Left colon (tissue), 2 donors: ENCODE measurements around the gene BLTP3B. TPM values are rescaled to one million over a fixed set of nuclear protein-coding genes. Genes with fewer than 3 reads are reported as not detected.

Source experiments
- ATAC-seq: fragments of 200-7000 bp; cut with Tn5 transposase; one replicate; pipeline ENCODE4 v1.9.1; 2020; ENCODE audit warnings: mild to moderate bottlenecking, moderate library complexity
- DNase-seq, 2 donors: peaks; one replicate each; pipeline ENCODE4 v3.0.0-alpha.2; 2020
- intact Hi-C, 2 donors: fragments of 100-400 bp; cut with DNase I in 1 of 2; cut with micrococcal nuclease in 1 of 2; formaldehyde crosslinking; loops; one replicate each; pipeline versions ENCODE4 v1.11.2 to v1.14.0; 2022; cut with DNase I, micrococcal nuclease
- microRNA-seq, 2 donors: library from miRNA; unstranded; fragments of <30 nt; microRNA quantifications; one replicate each; pipeline versions ENCODE4 v1.1.0 to v1.2.0, GENCODE V29; 2020
- total RNA-seq, 2 donors: library from RNA; stranded (reverse); fragmentation: NEBNext Ultra II Directional; extraction: Animal tissue kit (Norgen Biotek cat#: 25700); gene quantifications; one replicate each; pipeline ENCODE4 v1.2.1, GENCODE V29; 2021
- donor health status: DM: no; HTN: no; CAD: no.
- donor health status: DM: yes; HTN: yes; CAD: no.

The BLTP3B gene
- total RNA-seq, 2 donors from 2014 or later, result 24.1 to 24.7 TPM

DNA sequence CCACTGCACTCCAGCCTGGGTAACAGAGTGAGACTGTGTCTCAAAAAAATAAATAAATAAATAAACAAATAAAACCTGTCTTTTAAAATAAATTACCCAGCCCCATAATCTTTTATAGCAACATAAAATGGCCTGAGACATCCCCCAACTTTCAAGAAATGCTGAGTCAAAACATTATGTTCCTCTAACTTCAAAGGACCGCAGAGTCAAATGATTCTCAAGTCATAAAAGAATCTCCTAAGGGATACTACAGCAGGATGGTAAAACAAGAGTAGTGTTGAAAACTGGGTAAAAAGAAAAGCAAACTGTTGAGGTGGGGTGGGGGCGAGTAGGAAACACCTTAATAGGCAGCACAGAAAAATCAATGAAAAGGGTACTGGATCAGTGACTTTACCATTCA lies 9.5 kb downstream of the BLTP3B start:
- no peak for DNase-seq
- intact Hi-C loops, result no loop called here
- no peak for ATAC-seq

- DNase-seq, result peak in 1 of 2 donors; percentile 18
- intact Hi-C loops, result no loop called here
- peak; percentile 71 for ATAC-seq
Measured at GRCh38 chr12:100128512-100128908, 14.2 kb downstream of the BLTP3B start.

DNA sequence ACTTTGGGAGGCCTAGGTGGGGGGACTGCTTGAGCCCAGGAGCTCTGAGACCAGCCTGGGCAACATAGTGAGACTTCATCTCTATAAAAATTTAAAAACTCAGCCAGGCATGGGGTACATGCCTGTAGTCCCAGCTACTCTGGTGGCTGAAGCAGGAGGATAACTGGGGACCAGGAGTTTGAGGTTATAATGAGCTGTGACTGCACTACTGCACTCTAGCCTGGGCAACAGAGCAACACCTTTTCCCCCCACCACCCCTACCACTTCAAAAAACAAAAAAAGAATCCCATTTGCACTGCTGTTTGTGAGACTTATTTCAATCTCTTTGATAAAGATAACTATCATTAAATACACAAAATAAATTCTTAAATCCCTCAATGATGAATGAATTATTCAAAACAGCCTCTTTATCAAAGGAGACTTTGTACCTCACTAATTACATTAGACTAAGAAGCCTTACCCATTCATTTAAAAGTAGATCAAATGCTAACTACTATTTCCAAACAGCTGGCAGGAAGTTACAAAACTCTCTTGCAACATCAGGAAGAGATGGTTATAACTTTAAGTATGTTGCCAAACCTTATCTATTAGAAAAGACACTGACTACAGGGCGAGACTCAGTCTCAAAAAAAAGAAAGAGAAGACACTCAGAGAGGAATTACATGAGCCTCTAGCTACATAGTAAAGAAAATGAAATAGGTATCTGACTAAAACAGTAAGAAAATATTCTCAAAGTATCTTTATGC lies 14.7 kb downstream of the BLTP3B start:
- DNase-seq, result no peak
- intact Hi-C loops, result no loop called here
- peak; percentile 44 for ATAC-seq

- DNase-seq (no peak), ATAC-seq (no peak)
- intact Hi-C loops, result no loop called here
Measured at GRCh38 chr12:100123316-100124095, 19.2 kb downstream of the BLTP3B start.

DNA sequence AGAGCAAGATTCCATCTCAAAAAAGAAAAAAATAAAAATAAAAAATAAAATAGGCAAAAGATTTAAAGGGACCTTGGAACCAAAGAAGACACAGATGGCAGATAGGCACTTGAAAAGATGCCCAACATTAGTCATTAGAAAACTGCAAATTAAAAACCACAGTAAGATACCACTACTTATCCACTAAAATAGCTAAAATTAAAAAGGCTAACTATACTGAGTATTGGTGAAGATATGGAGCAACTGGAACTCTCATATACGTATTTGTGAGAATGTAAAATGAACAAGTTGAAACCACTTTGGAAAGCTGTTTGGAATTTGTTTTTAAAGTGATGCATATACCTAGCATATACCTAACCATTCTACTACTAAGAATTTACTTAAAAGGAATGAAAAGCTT lies 22.3 kb downstream of the BLTP3B start:
- intact Hi-C loops, result no loop called here
- no peak for ATAC-seq
- no peak for DNase-seq

DNA sequence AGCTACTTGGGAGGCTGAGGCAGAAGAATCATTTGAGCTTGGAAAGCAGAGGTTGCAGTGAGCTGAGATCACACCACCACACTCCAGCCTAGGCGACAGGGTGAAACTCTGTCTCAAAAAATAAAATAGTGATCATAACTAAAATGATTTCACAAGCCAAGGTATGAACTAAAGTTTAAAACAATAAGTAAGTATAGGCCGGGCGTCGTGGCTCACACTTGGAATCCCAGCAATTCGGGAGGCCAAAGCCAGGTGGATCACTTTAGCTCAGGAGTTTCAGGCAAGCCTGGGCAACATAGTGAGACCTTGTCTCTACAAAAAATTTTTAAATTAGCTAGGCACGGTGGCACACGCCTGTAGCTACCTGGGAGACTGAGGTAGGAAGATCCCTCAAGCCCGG lies 27.4 kb downstream of the BLTP3B start:
- ATAC-seq (no peak), DNase-seq (no peak)
- intact Hi-C loops, result no loop called here

- intact Hi-C loops, result no loop called here
- DNase-seq, result no peak
- no peak for ATAC-seq
Measured at GRCh38 chr12:100114574-100114973, 28.1 kb downstream of the BLTP3B start.

DNA sequence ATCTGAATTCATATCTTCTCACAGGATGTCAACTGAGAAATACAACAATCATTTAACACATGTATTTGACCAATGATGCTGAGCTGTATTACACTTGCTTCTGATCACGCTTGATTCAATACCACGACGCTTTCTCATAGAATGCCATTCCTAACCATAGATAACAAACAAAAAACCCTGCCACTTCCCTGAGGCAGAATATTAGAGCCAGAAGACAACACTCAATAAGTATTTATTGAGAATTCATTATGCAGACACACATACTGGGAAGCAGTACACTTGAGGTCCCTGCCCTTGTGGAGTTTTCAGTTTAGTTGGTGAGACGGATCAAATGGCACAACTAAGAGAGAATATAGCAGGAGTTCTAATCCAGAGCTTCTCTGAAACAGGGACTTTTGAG lies 32.4 kb downstream of the BLTP3B start:
- ATAC-seq, result no peak
- intact Hi-C loops, result no loop called here
- no peak for DNase-seq

- ATAC-seq, result no peak
Measured at GRCh38 chr12:100106861-100107260, 35.8 kb downstream of the BLTP3B start.

DNA sequence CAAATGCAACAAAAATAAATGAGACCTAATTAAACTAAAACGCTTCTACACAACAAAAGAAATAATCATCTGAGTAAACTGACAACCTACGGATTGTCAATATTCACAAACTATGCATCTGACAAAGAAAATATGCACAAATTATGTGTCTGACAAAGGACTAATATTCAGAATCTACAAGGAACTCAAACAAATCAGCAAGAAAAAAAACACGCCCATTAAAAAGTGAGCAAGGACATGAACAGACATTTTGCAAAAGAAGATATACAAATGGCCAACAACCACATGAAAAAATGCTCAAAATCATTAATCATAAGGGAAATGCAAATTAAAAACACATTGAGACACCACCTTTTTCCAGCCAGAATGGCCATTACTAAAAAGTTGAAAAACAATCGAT lies 37.0 kb downstream of the BLTP3B start:
- no peak for DNase-seq
- intact Hi-C loops, result no loop called here
- ATAC-seq, result no peak

More at GRCh38 chr12:100106861-100107260, 35.8 kb downstream of the BLTP3B start:
- DNase-seq, result no peak
- intact Hi-C loops, result no loop called here

DNA sequence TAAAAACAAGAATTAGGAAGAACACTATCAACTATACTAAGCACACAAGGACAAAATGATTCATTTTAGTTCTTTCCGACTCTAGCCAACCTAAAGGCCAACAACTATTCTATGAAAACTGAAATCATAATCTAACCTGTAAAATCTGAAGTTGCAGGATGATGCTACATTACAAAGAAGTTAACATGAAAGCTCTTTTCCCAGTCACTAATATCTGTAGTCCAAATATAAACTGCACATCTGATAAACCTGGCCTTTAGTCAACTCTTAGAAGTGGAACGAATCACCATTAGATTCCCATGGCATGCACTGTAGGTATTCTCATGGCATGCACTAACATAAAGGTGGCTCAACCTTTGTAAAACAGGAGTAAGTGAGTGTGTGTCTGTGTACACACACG lies 41.7 kb downstream of the BLTP3B start:
- intact Hi-C loops, result no loop called here
- ATAC-seq (no peak), DNase-seq (no peak)

Small RNA genes lying within 50 kb of the gene (microRNA-seq; reads per million reads assigned to microRNA genes)
- gene MIR1827, result 0 reads per million in 2 donors

Other genes with a start within 250 kb of the BLTP3B start
- gene ANKS1B, start 157.9 kb downstream of the BLTP3B start, total RNA-seq, result 1 to 10 TPM; 1.1 to 4.1 TPM
- 10 to 100 TPM; 20.4 to 24.7 TPM for gene ACTR6, start 57.9 kb upstream of the BLTP3B start, total RNA-seq
- gene DEPDC4, start 124.2 kb upstream of the BLTP3B start, total RNA-seq, result 1 to 10 TPM; 1.7 to 3.0 TPM
- 10 to 100 TPM; 65.7 to 66.0 TPM for gene SCYL2, start 124.3 kb upstream of the BLTP3B start, total RNA-seq
- gene SLC17A8, start 214.2 kb upstream of the BLTP3B start, total RNA-seq, result 10 to 100 TPM in 1 of 2 donors, 1 to 10 TPM in 1; 2.3 to 15.2 TPM